ENCODE data around the gene DNAJB4. TPM values are rescaled to one million over a fixed set of nuclear protein-coding genes. Genes with fewer than 3 reads are reported as not detected.

DNAJB4 gene
- total and polyA plus RNA-seq, 2 of the 13 experiments (the other 11 are each of a cell fraction or from before 2014, with no cell fraction given) = 4.4 to 18.6 TPM

DNA sequence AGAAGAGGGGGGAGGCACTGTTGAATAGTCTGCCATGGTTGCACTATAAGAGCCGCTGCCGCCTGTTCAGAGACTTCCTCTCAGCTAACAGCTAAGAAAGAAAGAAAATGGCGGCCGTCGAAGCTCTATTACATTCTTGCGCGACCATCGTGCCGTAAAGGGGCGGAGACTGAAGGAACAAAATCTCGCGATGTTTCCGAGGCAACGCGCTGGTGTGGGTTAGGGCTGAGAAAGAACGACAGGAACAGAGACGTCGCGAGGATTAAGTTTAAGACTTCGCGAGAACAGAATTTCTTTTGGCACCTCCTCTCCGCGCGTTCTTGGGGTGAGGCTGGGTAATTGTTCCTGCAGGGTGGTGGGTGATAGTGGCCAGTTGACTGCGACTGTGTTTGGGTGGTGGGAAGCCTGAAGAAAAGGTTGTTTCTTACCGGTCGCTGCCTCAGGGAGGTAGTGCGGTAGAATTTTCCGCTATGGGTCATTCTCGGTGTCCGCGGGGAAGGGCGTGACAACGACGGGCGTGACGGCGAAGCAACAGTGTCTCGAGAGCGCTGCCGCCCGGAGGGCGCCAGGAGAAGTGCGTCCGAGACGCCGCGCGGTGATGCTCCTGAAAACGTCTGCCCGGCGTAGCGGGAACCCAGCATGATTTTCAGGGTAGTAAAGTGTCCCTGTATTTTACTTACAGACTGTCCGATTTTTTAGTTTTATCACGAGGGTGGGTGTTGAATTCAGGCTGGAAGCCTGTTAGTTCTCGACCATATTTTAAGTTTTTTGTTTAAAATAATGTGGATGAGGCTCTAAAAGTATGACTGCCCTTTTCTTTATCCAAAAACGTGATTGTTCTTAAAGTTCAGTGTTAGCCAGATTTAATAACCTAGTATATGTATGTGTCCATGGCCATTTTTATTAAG, 25.5 kb upstream of the DNAJB4 start, which contains the start of gene FUBP1 (continued):
- TF ChIP-seq TBX3 (IDR thresholded peaks at IDR 0.05; ENCODE audit: borderline replicate concordance) (peak; percentile 83), ZNF556 (CRISPR knock-in tag; IDR thresholded peaks at IDR 0.05; ENCODE audit: borderline replicate concordance) (no peak; the same call in 1 of the 2 replicates), TEAD3 (CRISPR knock-in tag; optimal IDR thresholded peaks at IDR 0.05; ENCODE audit: borderline replicate concordance) (peak; percentile 15), E2F1 (CRISPR knock-in tag; IDR thresholded peaks at IDR 0.05) (0 out of 2 replicates have a peak, but pooled peaks have one; percentile 45), SP5 (CRISPR knock-in tag; IDR thresholded peaks at IDR 0.05; ENCODE audit: borderline replicate concordance, low read depth) (no peak; the same call in 1 of the 2 replicates), THAP7 (CRISPR knock-in tag; IDR thresholded peaks at IDR 0.05) (no peak), ZNF451 (CRISPR knock-in tag; IDR thresholded peaks at IDR 0.05) (0 out of 2 replicates have a peak, but pooled peaks have one; percentile 43), ZMAT3 (CRISPR knock-in tag; conservative IDR thresholded peaks at IDR 0.05) (peak; percentile 73; the same call in 1 of the 2 replicates), KLF6 (CRISPR knock-in tag; IDR thresholded peaks at IDR 0.05) (peak; percentile 34), JUNB (CRISPR knock-in tag; IDR thresholded peaks at IDR 0.05; ENCODE audit: borderline replicate concordance) (no peak), CHD2 (IDR thresholded peaks at IDR 0.05; ENCODE audit: low read depth, low read length) (peak; percentile 95), ZNF503 (CRISPR knock-in tag; IDR thresholded peaks at IDR 0.05) (peak; percentile 14; the same call in 1 of the 2 replicates), ZNF629 (CRISPR knock-in tag; conservative IDR thresholded peaks at IDR 0.05) (no peak), ZNF20 (CRISPR knock-in tag; IDR thresholded peaks at IDR 0.05) (no peak), ZNF343 (CRISPR knock-in tag; IDR thresholded peaks at IDR 0.05) (no peak)
- TF ChIP-seq, protein P1, sequence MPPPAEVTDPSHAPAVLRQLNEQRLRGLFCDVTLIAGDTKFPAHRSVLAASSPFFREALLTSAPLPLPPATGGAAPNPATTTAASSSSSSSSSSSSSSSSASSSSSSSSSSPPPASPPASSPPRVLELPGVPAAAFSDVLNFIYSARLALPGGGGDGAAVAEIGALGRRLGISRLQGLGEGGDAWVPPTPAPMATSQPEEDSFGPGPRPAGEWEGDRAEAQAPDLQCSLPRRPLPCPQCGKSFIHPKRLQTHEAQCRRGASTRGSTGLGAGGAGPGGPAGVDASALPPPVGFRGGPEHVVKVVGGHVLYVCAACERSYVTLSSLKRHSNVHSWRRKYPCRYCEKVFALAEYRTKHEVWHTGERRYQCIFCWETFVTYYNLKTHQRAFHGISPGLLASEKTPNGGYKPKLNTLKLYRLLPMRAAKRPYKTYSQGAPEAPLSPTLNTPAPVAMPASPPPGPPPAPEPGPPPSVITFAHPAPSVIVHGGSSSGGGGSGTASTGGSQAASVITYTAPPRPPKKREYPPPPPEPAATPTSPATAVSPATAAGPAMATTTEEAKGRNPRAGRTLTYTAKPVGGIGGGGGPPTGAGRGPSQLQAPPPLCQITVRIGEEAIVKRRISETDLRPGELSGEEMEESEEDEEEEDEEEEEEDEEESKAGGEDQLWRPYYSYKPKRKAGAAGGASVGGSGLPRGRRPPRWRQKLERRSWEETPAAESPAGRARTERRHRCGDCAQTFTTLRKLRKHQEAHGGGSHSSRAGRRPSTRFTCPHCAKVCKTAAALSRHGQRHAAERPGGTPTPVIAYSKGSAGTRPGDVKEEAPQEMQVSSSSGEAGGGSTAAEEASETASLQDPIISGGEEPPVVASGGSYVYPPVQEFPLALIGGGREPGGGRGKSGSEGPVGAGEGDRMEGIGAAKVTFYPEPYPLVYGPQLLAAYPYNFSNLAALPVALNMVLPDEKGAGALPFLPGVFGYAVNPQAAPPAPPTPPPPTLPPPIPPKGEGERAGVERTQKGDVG (CRISPR knock-in tag; IDR thresholded peaks at IDR 0.05; ENCODE audit: borderline replicate concordance) = no peak
- TF ChIP-seq, protein P2, sequence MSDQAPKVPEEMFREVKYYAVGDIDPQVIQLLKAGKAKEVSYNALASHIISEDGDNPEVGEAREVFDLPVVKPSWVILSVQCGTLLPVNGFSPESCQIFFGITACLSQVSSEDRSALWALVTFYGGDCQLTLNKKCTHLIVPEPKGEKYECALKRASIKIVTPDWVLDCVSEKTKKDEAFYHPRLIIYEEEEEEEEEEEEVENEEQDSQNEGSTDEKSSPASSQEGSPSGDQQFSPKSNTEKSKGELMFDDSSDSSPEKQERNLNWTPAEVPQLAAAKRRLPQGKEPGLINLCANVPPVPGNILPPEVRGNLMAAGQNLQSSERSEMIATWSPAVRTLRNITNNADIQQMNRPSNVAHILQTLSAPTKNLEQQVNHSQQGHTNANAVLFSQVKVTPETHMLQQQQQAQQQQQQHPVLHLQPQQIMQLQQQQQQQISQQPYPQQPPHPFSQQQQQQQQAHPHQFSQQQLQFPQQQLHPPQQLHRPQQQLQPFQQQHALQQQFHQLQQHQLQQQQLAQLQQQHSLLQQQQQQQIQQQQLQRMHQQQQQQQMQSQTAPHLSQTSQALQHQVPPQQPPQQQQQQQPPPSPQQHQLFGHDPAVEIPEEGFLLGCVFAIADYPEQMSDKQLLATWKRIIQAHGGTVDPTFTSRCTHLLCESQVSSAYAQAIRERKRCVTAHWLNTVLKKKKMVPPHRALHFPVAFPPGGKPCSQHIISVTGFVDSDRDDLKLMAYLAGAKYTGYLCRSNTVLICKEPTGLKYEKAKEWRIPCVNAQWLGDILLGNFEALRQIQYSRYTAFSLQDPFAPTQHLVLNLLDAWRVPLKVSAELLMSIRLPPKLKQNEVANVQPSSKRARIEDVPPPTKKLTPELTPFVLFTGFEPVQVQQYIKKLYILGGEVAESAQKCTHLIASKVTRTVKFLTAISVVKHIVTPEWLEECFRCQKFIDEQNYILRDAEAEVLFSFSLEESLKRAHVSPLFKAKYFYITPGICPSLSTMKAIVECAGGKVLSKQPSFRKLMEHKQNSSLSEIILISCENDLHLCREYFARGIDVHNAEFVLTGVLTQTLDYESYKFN (CRISPR knock-in tag; conservative IDR thresholded peaks at IDR 0.05) = 0 out of 2 replicates have a peak, but pooled peaks have one; percentile 14
